H1 (cell line): ENCODE measurements around the gene ASPDH. TPM values are rescaled to one million over a fixed set of nuclear protein-coding genes. Genes with fewer than 3 reads are reported as not detected.

Source experiments
- BACH1 ChIP-seq: IDR thresholded peaks from 2 replicates; pipeline ENCODE4 v1.6.1; 2012; ENCODE audit warnings: low read length, improper control_type of control experiment
- CHD1 ChIP-seq: IDR thresholded peaks from 2 replicates; pipeline ENCODE4 v1.6.1; 2012; ENCODE audit warnings: low read depth, low read length, improper control_type of control experiment
- CREB1 ChIP-seq: IDR thresholded peaks from 2 replicates; pipeline ENCODE4 v1.6.1; 2012; ENCODE audit warnings: inconsistent platforms
- CTCF ChIP-seq, 3 experiments: IDR thresholded peaks; 1 replicate in 2 of 3; 2 replicates in 1 of 3; pipeline versions ENCODE4 v1.5.1 to v1.6.1; 2011; ENCODE audit warnings: low read length in 3 of 3, mild to moderate bottlenecking in 3 of 3, inconsistent platforms in 2 of 3, low read depth in 1 of 3, moderate library complexity in 1 of 3; ENCODE audit not compliant: insufficient read depth in 1 of 3; ENCODE audit errors: control extremely low read depth in 1 of 3
- PHF8 ChIP-seq: fragments of 200-600 bp; sonication (generic); conservative IDR thresholded peaks from 2 replicates; pipeline ENCODE4 v1.7.1; 2012; ENCODE audit warnings: low read depth, mild to moderate bottlenecking, inconsistent platforms, low read length, moderate library complexity
- POLR2A ChIP-seq, 2 experiments: IDR thresholded peaks; 1 replicate in 1 of 2; 2 replicates in 1 of 2; pipeline ENCODE4 v1.6.1; 2011; ENCODE audit warnings: low read depth in 2 of 2, low read length in 2 of 2, mild to moderate bottlenecking in 2 of 2; ENCODE audit errors: control extremely low read depth in 1 of 2
- RAD21 ChIP-seq, 2 experiments: IDR thresholded peaks in 1 of 2; conservative IDR thresholded peaks in 1 of 2; 2 replicates each; pipeline ENCODE4 v1.6.1; 2011; ENCODE audit warnings: low read depth in 2 of 2, low read length in 2 of 2, improper control_type of control experiment in 1 of 2, inconsistent platforms in 1 of 2, mild to moderate bottlenecking in 1 of 2, moderate library complexity in 1 of 2
- RFX5 ChIP-seq: IDR thresholded peaks from 2 replicates; pipeline ENCODE4 v1.6.1; 2011; ENCODE audit warnings: low read depth, low read length, improper control_type of control experiment, borderline replicate concordance
- TAF1 ChIP-seq: IDR thresholded peaks from 2 replicates; pipeline ENCODE4 v1.6.1; 2011; ENCODE audit warnings: mild to moderate bottlenecking, low read depth, low read length
- TAF7 ChIP-seq: optimal IDR thresholded peaks from 2 replicates; pipeline ENCODE3; 2011; ENCODE audit warnings: low read depth, mild to moderate bottlenecking, inconsistent platforms, low read length, moderate library complexity, borderline replicate concordance
- polyA plus RNA-seq, 7 experiments: library from polyadenylated mRNA; depleted of rRNA in 3 of 7; stranded (reverse) in 5 of 7; unstranded in 2 of 7; fragments of >200 nt in 5 of 7; fragments of 200-250 nt in 2 of 7; gene quantifications; 1 replicate in 5 of 7; 2 replicates in 1 of 7; 4 replicates in 1 of 7; pipeline versions ENCODE4 v1.2.1 to v1.2.3, GENCODE V29; 2011 to 2013; ENCODE audit warnings: missing spikeins in 2 of 7, mixed read lengths in 2 of 7
- total RNA-seq: library from RNA; stranded (reverse); fragmentation: NEBNext Ultra II Directional; extraction: Animal tissue kit (Norgen Biotek cat#: 25700); gene quantifications from 2 replicates; pipeline ENCODE4 v1.2.1, GENCODE V29; 2021

The ASPDH gene
- total and polyA plus RNA-seq, 2 of the 8 experiments (the other 6 are each of a cell fraction or from before 2014, with no cell fraction given) = not detected

GRCh38 chr19:50518091-50519005 lies 4.6 kb upstream of the ASPDH start (continued):
- peak; percentile 69 to 87 (median 82) for TF ChIP-seq CTCF (IDR thresholded peaks at IDR 0.05; ENCODE audit: control extremely low read depth in 1 of 3, insufficient read depth in 1 of 3, low read depth in 1 of 3, low read length in 3 of 3)
- TF ChIP-seq POLR2A (IDR thresholded peaks at IDR 0.05; ENCODE audit: control extremely low read depth in 1 of 2, low read depth in 2 of 2, low read length in 2 of 2) = no peak
- no peak for TF ChIP-seq CHD1
- no peak; a peak in 1 of 4 replicates for TF ChIP-seq RAD21 (IDR thresholded peaks at IDR 0.05 in 1 of 2, conservative IDR thresholded peaks at IDR 0.05 in 1 of 2; ENCODE audit: low read depth in 2 of 2, low read length in 2 of 2)
- TF ChIP-seq CREB1 = 0 out of 2 replicates have a peak, but pooled peaks have one; percentile 41
- TF ChIP-seq BACH1 = no peak
- no peak for TF ChIP-seq PHF8
- TF ChIP-seq RFX5 = no peak
- no peak for TF ChIP-seq TAF7
- TF ChIP-seq TAF1 = no peak
